HL-60 (cell line): ENCODE results near the gene FBXO17.

Source experiments
- DNase-seq, 2 experiments: peaks; one replicate each; pipeline ENCODE4 v3.0.0-alpha.2; 2010 to 2020; ENCODE audit warnings: low read depth in 1 of 2, low spot score in 1 of 2
- H3K27ac ChIP-seq: fragments of 250-450 bp; sonication (Bioruptor Pico); replicated peaks from 2 replicates; pipeline ENCODE4 v1.5.1; 2020; ENCODE audit warnings: mild to moderate bottlenecking, moderate library complexity
- H3K27me3 ChIP-seq: fragments of 250-450 bp; sonication (Bioruptor Pico); 2 replicates; pipeline ENCODE4 v1.5.1; 2021; ENCODE audit warnings: mild to moderate bottlenecking, moderate library complexity; ENCODE audit not compliant: insufficient read depth, poor library complexity, severe bottlenecking
- H3K4me3 ChIP-seq: replicated peaks from 2 replicates; pipeline ENCODE4 v1.5.1; 2011; ENCODE audit warnings: mild to moderate bottlenecking, control low read depth, low read length; ENCODE audit not compliant: insufficient read depth
- GABPA ChIP-seq: IDR thresholded peaks from 2 replicates; pipeline ENCODE4 v1.6.1; 2012; ENCODE audit warnings: low read depth
- POLR2AphosphoS5 ChIP-seq: IDR thresholded peaks from 2 replicates; pipeline ENCODE4 v1.6.1; 2012; ENCODE audit warnings: low read depth
- SPI1 ChIP-seq: IDR thresholded peaks from 2 replicates; pipeline ENCODE4 v1.6.1; 2012; ENCODE audit warnings: low read depth, mild to moderate bottlenecking, borderline replicate concordance
- TF ChIP-seq, protein P1 (sequence below): IDR thresholded peaks from 2 replicates; pipeline ENCODE4 v1.6.1; 2012; ENCODE audit warnings: low read depth; ENCODE audit not compliant: insufficient replicate concordance
- TF ChIP-seq, protein P2 (sequence below): IDR thresholded peaks from one replicate; pipeline ENCODE4 v1.5.1; 2011; ENCODE audit warnings: low read length, control low read depth, inconsistent platforms; ENCODE audit not compliant: insufficient read depth

The FBXO17 gene

DNA sequence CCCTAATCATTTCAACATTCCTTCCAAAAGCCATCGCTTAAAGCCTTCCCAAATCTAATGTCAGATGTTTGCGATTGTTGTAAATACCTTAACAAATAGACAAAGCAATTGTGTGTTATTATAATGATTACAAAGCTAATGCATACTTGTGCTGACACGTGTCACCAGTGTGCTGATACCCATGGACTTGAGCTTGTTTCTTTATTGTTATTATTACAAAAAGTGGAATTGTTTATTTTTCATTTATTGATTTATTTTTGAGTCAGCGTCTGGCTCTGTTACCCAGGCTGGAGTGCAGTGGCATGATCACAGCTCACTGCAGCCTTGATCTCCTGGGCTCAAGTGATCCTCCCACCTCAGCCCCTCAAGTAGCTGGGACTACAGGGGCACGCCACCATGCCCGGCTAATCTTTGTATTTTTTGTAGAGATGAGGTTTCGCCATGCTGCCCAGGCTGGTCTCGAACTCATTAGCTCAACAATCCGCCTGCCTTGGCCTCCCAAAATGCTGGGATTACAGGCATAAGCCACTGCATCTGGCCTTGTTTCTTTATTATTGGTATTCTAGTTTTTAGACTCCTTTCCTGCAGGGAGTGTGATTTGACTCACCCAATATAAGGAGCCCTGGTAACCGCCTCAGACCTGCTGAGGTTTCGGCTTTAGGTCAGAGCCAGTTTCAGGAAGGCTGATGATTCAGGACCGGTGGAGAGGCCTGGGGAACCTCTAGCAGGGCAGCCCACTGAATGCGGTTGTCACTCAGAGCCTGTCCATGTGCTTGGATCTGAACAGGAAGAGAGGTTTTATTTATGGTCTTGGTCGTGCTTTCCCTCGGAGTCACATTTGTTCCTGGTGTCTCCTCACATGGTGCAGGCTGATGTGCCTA lies 2.1 kb upstream of the FBXO17 start:
- Histone ChIP-seq H3K4me3 (no peak overlapping the region), H3K27me3 (peaks cover 11% of the 10 kb centered on the region), H3K27ac (no peak overlapping the region)
- TF ChIP-seq POLR2AphosphoS5 (no peak), SPI1 (no peak), GABPA (no peak)
- TF ChIP-seq, protein P1, sequence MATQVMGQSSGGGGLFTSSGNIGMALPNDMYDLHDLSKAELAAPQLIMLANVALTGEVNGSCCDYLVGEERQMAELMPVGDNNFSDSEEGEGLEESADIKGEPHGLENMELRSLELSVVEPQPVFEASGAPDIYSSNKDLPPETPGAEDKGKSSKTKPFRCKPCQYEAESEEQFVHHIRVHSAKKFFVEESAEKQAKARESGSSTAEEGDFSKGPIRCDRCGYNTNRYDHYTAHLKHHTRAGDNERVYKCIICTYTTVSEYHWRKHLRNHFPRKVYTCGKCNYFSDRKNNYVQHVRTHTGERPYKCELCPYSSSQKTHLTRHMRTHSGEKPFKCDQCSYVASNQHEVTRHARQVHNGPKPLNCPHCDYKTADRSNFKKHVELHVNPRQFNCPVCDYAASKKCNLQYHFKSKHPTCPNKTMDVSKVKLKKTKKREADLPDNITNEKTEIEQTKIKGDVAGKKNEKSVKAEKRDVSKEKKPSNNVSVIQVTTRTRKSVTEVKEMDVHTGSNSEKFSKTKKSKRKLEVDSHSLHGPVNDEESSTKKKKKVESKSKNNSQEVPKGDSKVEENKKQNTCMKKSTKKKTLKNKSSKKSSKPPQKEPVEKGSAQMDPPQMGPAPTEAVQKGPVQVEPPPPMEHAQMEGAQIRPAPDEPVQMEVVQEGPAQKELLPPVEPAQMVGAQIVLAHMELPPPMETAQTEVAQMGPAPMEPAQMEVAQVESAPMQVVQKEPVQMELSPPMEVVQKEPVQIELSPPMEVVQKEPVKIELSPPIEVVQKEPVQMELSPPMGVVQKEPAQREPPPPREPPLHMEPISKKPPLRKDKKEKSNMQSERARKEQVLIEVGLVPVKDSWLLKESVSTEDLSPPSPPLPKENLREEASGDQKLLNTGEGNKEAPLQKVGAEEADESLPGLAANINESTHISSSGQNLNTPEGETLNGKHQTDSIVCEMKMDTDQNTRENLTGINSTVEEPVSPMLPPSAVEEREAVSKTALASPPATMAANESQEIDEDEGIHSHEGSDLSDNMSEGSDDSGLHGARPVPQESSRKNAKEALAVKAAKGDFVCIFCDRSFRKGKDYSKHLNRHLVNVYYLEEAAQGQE = no peak
- TF ChIP-seq, protein P2, sequence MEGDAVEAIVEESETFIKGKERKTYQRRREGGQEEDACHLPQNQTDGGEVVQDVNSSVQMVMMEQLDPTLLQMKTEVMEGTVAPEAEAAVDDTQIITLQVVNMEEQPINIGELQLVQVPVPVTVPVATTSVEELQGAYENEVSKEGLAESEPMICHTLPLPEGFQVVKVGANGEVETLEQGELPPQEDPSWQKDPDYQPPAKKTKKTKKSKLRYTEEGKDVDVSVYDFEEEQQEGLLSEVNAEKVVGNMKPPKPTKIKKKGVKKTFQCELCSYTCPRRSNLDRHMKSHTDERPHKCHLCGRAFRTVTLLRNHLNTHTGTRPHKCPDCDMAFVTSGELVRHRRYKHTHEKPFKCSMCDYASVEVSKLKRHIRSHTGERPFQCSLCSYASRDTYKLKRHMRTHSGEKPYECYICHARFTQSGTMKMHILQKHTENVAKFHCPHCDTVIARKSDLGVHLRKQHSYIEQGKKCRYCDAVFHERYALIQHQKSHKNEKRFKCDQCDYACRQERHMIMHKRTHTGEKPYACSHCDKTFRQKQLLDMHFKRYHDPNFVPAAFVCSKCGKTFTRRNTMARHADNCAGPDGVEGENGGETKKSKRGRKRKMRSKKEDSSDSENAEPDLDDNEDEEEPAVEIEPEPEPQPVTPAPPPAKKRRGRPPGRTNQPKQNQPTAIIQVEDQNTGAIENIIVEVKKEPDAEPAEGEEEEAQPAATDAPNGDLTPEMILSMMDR = no peak
- DNase-seq = no peak

DNA sequence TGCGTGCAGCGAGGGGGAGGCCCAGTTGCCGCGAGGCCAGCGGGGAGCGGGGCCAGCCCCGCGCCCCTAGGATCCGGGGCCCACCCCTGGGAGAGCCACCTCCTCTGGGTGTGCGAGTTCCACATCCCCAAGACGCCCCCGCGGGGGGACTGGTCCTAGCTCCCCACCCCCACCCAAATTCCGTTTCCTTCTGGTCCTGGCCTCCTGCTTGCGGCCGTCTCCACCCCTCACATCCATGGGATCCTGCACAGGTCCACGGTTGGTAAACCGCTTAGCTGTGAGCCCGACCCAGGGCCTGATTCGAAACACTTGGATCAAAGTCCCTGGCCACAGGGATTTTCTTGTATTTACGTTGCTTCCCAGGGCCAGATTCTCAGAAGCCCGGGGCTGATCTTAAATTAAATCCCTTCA lies 324 bp upstream of the FBXO17 start:
- DNase-seq = no peak
- peaks cover 11% of the 10 kb centered on the region for H3K27me3 ChIP-seq
- no peak overlapping the region for H3K27ac ChIP-seq
- H3K4me3 ChIP-seq = no peak overlapping the region
- TF ChIP-seq SPI1 (no peak), POLR2AphosphoS5 (no peak)
- TF ChIP-seq, protein P1 = no peak
- TF ChIP-seq, protein P2 = no peak

DNA sequence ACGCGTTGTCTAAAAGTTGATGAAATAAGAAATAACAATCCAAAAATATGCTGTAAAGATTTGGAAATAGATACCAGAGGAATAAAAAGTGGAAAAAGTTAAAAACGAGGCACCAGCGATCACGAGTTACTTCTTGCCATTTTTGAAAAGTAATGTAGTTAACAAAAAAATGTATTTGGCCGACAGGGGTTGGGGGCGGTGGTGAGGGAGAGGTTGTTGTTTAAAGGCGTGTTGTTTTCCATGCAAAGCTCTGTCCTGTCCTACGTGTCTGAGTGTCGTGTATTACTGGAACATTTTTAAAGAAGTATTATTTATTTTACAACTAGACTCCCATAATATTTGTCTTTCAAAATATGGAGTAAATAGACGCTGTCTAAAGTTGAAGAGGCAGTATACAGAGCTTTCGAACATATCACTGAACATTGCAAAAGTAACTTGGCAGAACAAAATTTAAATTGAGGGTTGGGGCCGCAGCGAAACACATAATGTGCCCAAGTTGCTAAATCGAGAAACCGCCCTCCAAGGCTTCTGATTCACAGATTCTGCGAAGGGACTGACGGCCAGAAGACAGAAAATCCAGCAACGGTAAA lies 823 bp downstream of the FBXO17 start:
- TF ChIP-seq, protein P2 = no peak
- TF ChIP-seq POLR2AphosphoS5 (no peak), GABPA (no peak), SPI1 (no peak)
- TF ChIP-seq, protein P1 = no peak
- Histone ChIP-seq H3K4me3 (no peak overlapping the region), H3K27ac (no peak overlapping the region), H3K27me3 (peaks cover 11% of the 10 kb centered on the region)
- no peak for DNase-seq
